K562 treated with DMSO at 1 percent for 4 hours (cell line): ENCODE data around the gene NDUFA6. TPM values are rescaled to one million over a fixed set of nuclear protein-coding genes. Genes with fewer than 3 reads are reported as not detected.

Experiments used
- total RNA-seq: library from RNA; unstranded; fragments of 300-600 nt; gene quantifications from 2 replicates; pipeline ENCODE4 v1.2.3, GENCODE V29; 2022; ENCODE audit not compliant: insufficient read depth

The NDUFA6 gene
- 57.3 and 63.2 TPM in 2 replicates for total RNA-seq

GRCh38 chr22:42090596-42091454 lies at the start of gene NDUFA6:
Gene NDUFA6, minus strand, starts transcription at chr22:42090772. Its CDS starts 28 bp downstream, at chr22:42090744.

GRCh38 chr22:42130639-42131431 lies 40.3 kb upstream of the NDUFA6 start, which contains the start of gene CYP2D6:
Gene CYP2D6, minus strand, starts transcription at chr22:42130810. Its CDS starts 19 bp downstream, at chr22:42130791.

GRCh38 chr22:42079319-42080251 lies 11.0 kb downstream of the NDUFA6 start, which contains the start of gene SMDT1:
Gene SMDT1, plus strand, starts transcription at chr22:42079700. Its CDS starts 69 bp downstream, at chr22:42079769.

GRCh38 chr22:42074132-42074811 lies 16.3 kb downstream of the NDUFA6 start, which contains the start of gene PHETA2:
Gene PHETA2, plus strand, starts transcription at chr22:42074248. Its CDS starts 3,046 bp downstream, at chr22:42077294.

GRCh38 chr22:42070517-42071422 lies 19.8 kb downstream of the NDUFA6 start, which contains the start of gene NAGA:
Gene NAGA, minus strand, starts transcription at chr22:42070812. Its CDS starts 515 bp downstream, at chr22:42070297.

Other genes starting within 250 kb of the NDUFA6 start
- gene SHISA8, start 175.7 kb downstream of the NDUFA6 start, total RNA-seq = not detected in 2 replicates
- gene TNFRSF13C, start 164.0 kb downstream of the NDUFA6 start, total RNA-seq = 0.40 and 0.42 TPM in 2 replicates
- gene CENPM, start 143.6 kb downstream of the NDUFA6 start, total RNA-seq = 39.0 and 39.2 TPM in 2 replicates
- 0.25 TPM in 1 of 2 replicates, not detected in the other for gene SEPTIN3, start 121.3 kb downstream of the NDUFA6 start, total RNA-seq
- gene WBP2NL, start 92.0 kb downstream of the NDUFA6 start, total RNA-seq = not detected in 2 replicates
- gene NAGA, start 20.0 kb downstream of the NDUFA6 start, total RNA-seq = 34.1 and 34.2 TPM in 2 replicates
- gene PHETA2, start 16.5 kb downstream of the NDUFA6 start, total RNA-seq = not detected in 2 replicates
- 51.2 and 62.3 TPM in 2 replicates for gene SMDT1, start 11.1 kb downstream of the NDUFA6 start, total RNA-seq
- gene CYP2D6, start 40.0 kb upstream of the NDUFA6 start, total RNA-seq = 0.42 TPM in 1 of 2 replicates, not detected in the other
- gene TCF20, start 179.9 kb upstream of the NDUFA6 start, total RNA-seq = 13.2 and 17.0 TPM in 2 replicates